CD4-positive, alpha-beta T cell treated with Interleukin-6 at 100 ng/mL for 8 hours (primary cell): Measurements from ENCODE around the gene SLC38A4.

Experiments used
- DNase-seq: peaks from one replicate; pipeline ENCODE4 v3.0.0-alpha.2; 2020; ENCODE audit warnings: mixed read lengths, low spot score

SLC38A4 gene

GRCh38 chr12:46814143-46814542 lies 11.7 kb downstream of the SLC38A4 start:
- DNase-seq: no peak

GRCh38 chr12:46811185-46811584 lies 14.6 kb downstream of the SLC38A4 start:
- DNase-seq: no peak

- no peak for DNase-seq
These were observed 16.7 kb downstream of the SLC38A4 start for GRCh38 chr12:46808955-46809697.

- no peak for DNase-seq
These were observed 17.5 kb downstream of the SLC38A4 start for GRCh38 chr12:46808317-46808716.

- DNase-seq: no peak
These were observed 21.7 kb downstream of the SLC38A4 start for GRCh38 chr12:46804054-46804453.

GRCh38 chr12:46803517-46803916 lies 22.3 kb downstream of the SLC38A4 start:
- no peak for DNase-seq

GRCh38 chr12:46801293-46801692 lies 24.5 kb downstream of the SLC38A4 start:
- no peak for DNase-seq

GRCh38 chr12:46800160-46800559 lies 25.6 kb downstream of the SLC38A4 start:
- DNase-seq: no peak

GRCh38 chr12:46798648-46799047 lies 27.1 kb downstream of the SLC38A4 start:
- DNase-seq: no peak

GRCh38 chr12:46798056-46798455 lies 27.7 kb downstream of the SLC38A4 start:
- DNase-seq: no peak

- DNase-seq: no peak
These were observed 29.8 kb downstream of the SLC38A4 start for GRCh38 chr12:46795988-46796387.

- no peak for DNase-seq
These were observed 31.1 kb downstream of the SLC38A4 start for GRCh38 chr12:46794593-46795190.

- DNase-seq: no peak
These were observed 32.9 kb downstream of the SLC38A4 start for GRCh38 chr12:46792925-46793324.

- no peak for DNase-seq
These were observed 35.7 kb downstream of the SLC38A4 start for GRCh38 chr12:46790066-46790465.

GRCh38 chr12:46788072-46788887 lies 37.5 kb downstream of the SLC38A4 start:
- DNase-seq: no peak

GRCh38 chr12:46787496-46788055 lies 38.2 kb downstream of the SLC38A4 start:
- DNase-seq: no peak

GRCh38 chr12:46786774-46787173 lies 39.0 kb downstream of the SLC38A4 start:
- DNase-seq: no peak

- no peak for DNase-seq
These were observed 40.4 kb downstream of the SLC38A4 start for GRCh38 chr12:46785382-46785781.

- DNase-seq: no peak
These were observed 41.9 kb downstream of the SLC38A4 start for GRCh38 chr12:46783871-46784270.

- DNase-seq: no peak
These were observed 45.9 kb downstream of the SLC38A4 start for GRCh38 chr12:46779879-46780278.

GRCh38 chr12:46779063-46779462 lies 46.7 kb downstream of the SLC38A4 start:
- DNase-seq: no peak

- no peak for DNase-seq
These were observed 47.4 kb downstream of the SLC38A4 start for GRCh38 chr12:46778415-46778814.

GRCh38 chr12:46777587-46777986 lies 48.2 kb downstream of the SLC38A4 start:
- no peak for DNase-seq
